ENCODE data around the gene IL6ST. TPM values are rescaled to one million over a fixed set of nuclear protein-coding genes. Genes with fewer than 3 reads are reported as not detected.

Gene IL6ST
- total RNA-seq, 2 experiments from 2014 or later: 377 to 404 TPM

- no peak overlapping the region for H3K27ac ChIP-seq (ENCODE audit: low read depth in 1 of 2, low read length in 2 of 2)
- intact Hi-C loops (cut with DNase I, micrococcal nuclease): loop anchor here (5.0 to 10.0 kb wide), 3 partner anchors 68 to 1176 kb away; partner anchors contain the start of genes GPBP1 (in 2 of the 2) and MAP3K1 (in 1 of the 2)
- Mint-ChIP-seq H3K27me3 (no peaks in the 10 kb centered on the region), H3K27ac (no peak overlapping the region), H3K4me1 (ENCODE audit: low read depth) (peaks cover 41% of the 10 kb centered on the region), H3K4me3 (no peak overlapping the region), H3K9me3 (peaks cover 2% of the 10 kb centered on the region), H3K36me3 (ENCODE audit: low read depth) (peaks cover 16% of the 10 kb centered on the region)
- POLR2A ChIA-PET: interaction anchor here (2.1 to 8.1 kb wide), 2 partner anchors 12 to 59 kb away, joined by 5 to 114 read pairs; no protein-coding TSS in a partner anchor
- no peak for TF ChIP-seq CTCF (IDR thresholded peaks at IDR 0.05)
- CTCF ChIA-PET: interaction anchor here (1.2 kb wide), 1 partner anchor 283 kb away, joined by 3 read pairs; no protein-coding TSS in a partner anchor
- no peaks in the 10 kb centered on the region for H3K27me3 ChIP-seq (ENCODE audit: control insufficient read depth in 1 of 2, insufficient read depth in 2 of 2, low read length in 2 of 2)
- H3K36me3 ChIP-seq (ENCODE audit: insufficient read depth, low read length): no peaks in the 10 kb centered on the region
- H3K9me3 ChIP-seq (ENCODE audit: control insufficient read depth in 1 of 2, insufficient read depth in 1 of 2, low read length in 2 of 2): peaks cover 0 to 4% of the 10 kb centered on the region in 2 experiments
- H3K4me1 ChIP-seq (ENCODE audit: insufficient read depth, low read length): peaks cover 10% of the 10 kb centered on the region
- no peak overlapping the region for H3K4me3 ChIP-seq (ENCODE audit: low read length)
- DNase-seq (no peak), ATAC-seq (ENCODE audit: poor library complexity) (no peak)
Observed at GRCh38 chr5:55998966-55999365, 4.2 kb upstream of the IL6ST start.

GRCh38 chr5:55997742-55998351 lies 3.1 kb upstream of the IL6ST start:
- Histone ChIP-seq H3K4me1 (ENCODE audit: insufficient read depth, low read length) (peaks cover 13% of the 10 kb centered on the region), H3K27ac (ENCODE audit: low read depth in 1 of 2, low read length in 2 of 2) (no peak overlapping the region), H3K4me3 (ENCODE audit: low read length) (no peak overlapping the region), H3K36me3 (ENCODE audit: insufficient read depth, low read length) (no peaks in the 10 kb centered on the region), H3K27me3 (ENCODE audit: control insufficient read depth in 1 of 2, insufficient read depth in 2 of 2, low read length in 2 of 2) (no peaks in the 10 kb centered on the region), H3K9me3 (ENCODE audit: control insufficient read depth in 1 of 2, insufficient read depth in 1 of 2, low read length in 2 of 2) (peaks cover 0 to 4% of the 10 kb centered on the region in 2 experiments)
- ATAC-seq (ENCODE audit: poor library complexity): no peak
- Mint-ChIP-seq H3K4me1 (ENCODE audit: low read depth) (peaks cover 32% of the 10 kb centered on the region), H3K9me3 (peaks cover 2% of the 10 kb centered on the region), H3K27ac (peak overlapping the region; percentile 94), H3K36me3 (ENCODE audit: low read depth) (peaks cover 27% of the 10 kb centered on the region), H3K27me3 (no peaks in the 10 kb centered on the region), H3K4me3 (peak overlapping the region; percentile 65)
- ChIA-PET POLR2A (interaction anchor here (1.1 to 8.1 kb wide), 3 partner anchors 9 to 61 kb away, joined by 3 to 114 read pairs (median 5); no protein-coding TSS in a partner anchor), CTCF (no interaction called here)
- intact Hi-C loops (cut with DNase I, micrococcal nuclease): loop anchor here (5.0 to 10.0 kb wide), 3 partner anchors 69 to 1177 kb away; partner anchors contain the start of genes GPBP1 (in 2 of the 2) and MAP3K1 (in 1 of the 2)
- DNase-seq: peak in 2 of 14 experiments; percentile 47 to 58
- no peak for TF ChIP-seq CTCF (IDR thresholded peaks at IDR 0.05)

DNA sequence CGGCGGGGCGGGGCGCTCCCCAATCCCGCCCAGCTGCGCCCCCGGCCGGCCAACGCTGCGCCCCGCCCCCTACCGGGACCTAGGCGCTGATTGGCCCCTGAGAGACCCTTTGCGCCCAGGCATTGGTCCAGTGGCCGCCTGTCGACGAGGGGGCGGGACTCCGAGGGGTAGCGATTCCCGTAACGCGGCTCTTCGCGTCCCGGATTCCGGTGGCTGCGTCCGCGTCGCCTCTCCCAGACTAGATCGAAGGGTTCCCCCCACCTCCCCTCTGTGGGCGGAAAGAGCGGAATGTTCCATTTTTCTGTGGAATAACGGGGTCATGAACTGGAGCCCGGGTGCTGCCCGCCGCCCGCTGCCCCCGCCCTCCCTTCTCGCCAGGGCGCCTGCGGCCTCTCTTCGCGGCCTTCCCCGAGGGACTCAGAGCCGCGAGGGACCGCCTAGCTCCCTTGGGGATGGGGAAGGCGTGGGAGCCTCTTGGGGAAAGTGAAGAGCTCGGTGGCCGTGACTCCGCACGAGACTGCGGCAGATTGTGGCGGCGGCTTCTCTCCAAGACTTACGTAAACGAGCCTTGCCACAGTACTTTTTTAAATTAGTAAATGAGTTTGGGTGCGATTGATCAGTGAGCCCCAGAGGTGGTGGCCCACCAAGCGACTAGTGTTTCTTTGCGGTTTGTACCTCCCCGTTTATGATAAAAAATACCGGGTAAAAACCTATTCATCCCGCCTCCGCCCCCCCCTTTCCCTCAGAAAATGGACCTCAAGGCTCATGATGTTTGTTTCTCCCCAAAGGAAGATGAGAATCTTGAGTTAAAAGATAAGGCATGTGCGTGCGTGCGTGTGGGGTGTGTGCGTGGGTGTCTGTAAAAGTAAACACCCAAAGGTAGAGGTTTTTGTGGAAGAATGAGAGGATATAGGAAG lies 493 bp upstream of the IL6ST start:
- no peaks in the 10 kb centered on the region for H3K9me3 Mint-ChIP-seq
- H3K9me3 ChIP-seq (ENCODE audit: control insufficient read depth in 1 of 2, insufficient read depth in 1 of 2, low read length in 2 of 2): no peaks in the 10 kb centered on the region
- H3K36me3 ChIP-seq (ENCODE audit: insufficient read depth, low read length): no peaks in the 10 kb centered on the region
- ChIA-PET POLR2A (interaction anchor here (0.6 to 8.7 kb wide), 45 partner anchors 8 to 1178 kb away, joined by 3 to 114 read pairs (median 7); partner anchors contain the start of genes DHX29, GPBP1, MAP3K1 and MTREX), CTCF (interaction anchor here (1.0 to 2.1 kb wide), 4 partner anchors 15 to 152 kb away, joined by 3 to 6 read pairs (median 4); no protein-coding TSS in a partner anchor)
- no peaks in the 10 kb centered on the region for H3K27me3 ChIP-seq (ENCODE audit: control insufficient read depth in 1 of 2, insufficient read depth in 2 of 2, low read length in 2 of 2)
- H3K27ac Mint-ChIP-seq: peak overlapping the region; percentile 94
- no peaks in the 10 kb centered on the region for H3K27me3 Mint-ChIP-seq
- H3K4me1 Mint-ChIP-seq (ENCODE audit: low read depth): peaks cover 55% of the 10 kb centered on the region
- TF ChIP-seq CTCF (IDR thresholded peaks at IDR 0.05): no peak
- ATAC-seq (ENCODE audit: poor library complexity): peak; percentile 86
- DNase-seq: peak; percentile 90 to 99 (median 96)
- peaks cover 13% of the 10 kb centered on the region for H3K4me1 ChIP-seq (ENCODE audit: insufficient read depth, low read length)
- intact Hi-C loops (cut with DNase I, micrococcal nuclease): loop anchor here (1.0 to 10.0 kb wide), 8 partner anchors 16 to 1180 kb away; partner anchors contain the start of genes GPBP1 (in 2 of the 2) and MAP3K1 (in 1 of the 2)
- H3K27ac ChIP-seq (ENCODE audit: low read depth in 1 of 2, low read length in 2 of 2): peak overlapping the region; percentile 91 to 99
- H3K36me3 Mint-ChIP-seq (ENCODE audit: low read depth): peaks cover 53% of the 10 kb centered on the region
- H3K4me3 Mint-ChIP-seq: peak overlapping the region; percentile 97
- H3K4me3 ChIP-seq (ENCODE audit: low read length): peak overlapping the region; percentile 95

All from CD4-positive, alpha-beta T cell (primary cell).